HG03135 (cell line): ENCODE measurements around the gene GRB7.
"Not testable (repeated sequence)": the region's sequence is repeated elsewhere in the genome, so short reads cannot be mapped to it uniquely, and the experiment has no call there.

Source experiments
- ATAC-seq: cut with Tn5 transposase; IDR thresholded peaks from one replicate; pipeline ENCODE4 v1.9.1; 2021; ENCODE audit warnings: mild to moderate bottlenecking, moderate library complexity; ENCODE audit not compliant: unreplicated experiment

Gene GRB7

GRCh38 chr17:39709319-39709997 is 28.3 kb upstream of the GRB7 start:
- ATAC-seq: no peak

- no peak for ATAC-seq
Observed at GRCh38 chr17:39709998-39710964, 27.5 kb upstream of the GRB7 start.

GRCh38 chr17:39711071-39711470 is 26.7 kb upstream of the GRB7 start:
- ATAC-seq: not testable (repeated sequence)

- ATAC-seq: no peak
Observed at GRCh38 chr17:39711851-39712250, 25.9 kb upstream of the GRB7 start.

GRCh38 chr17:39714234-39714633 is 23.5 kb upstream of the GRB7 start:
- ATAC-seq: no peak

- ATAC-seq: no peak
Observed at GRCh38 chr17:39715375-39716072, 22.2 kb upstream of the GRB7 start.

GRCh38 chr17:39716073-39716818 is 21.5 kb upstream of the GRB7 start:
- ATAC-seq: no peak

GRCh38 chr17:39716879-39717536 is 20.7 kb upstream of the GRB7 start:
- ATAC-seq: no peak

- no peak for ATAC-seq
Observed at GRCh38 chr17:39717660-39718059, 20.1 kb upstream of the GRB7 start.

- no peak for ATAC-seq
Observed at GRCh38 chr17:39719563-39720355, 18.0 kb upstream of the GRB7 start.

GRCh38 chr17:39722104-39722503 is 15.6 kb upstream of the GRB7 start:
- ATAC-seq: no peak

GRCh38 chr17:39722965-39723848 is 14.5 kb upstream of the GRB7 start:
- ATAC-seq: no peak

- ATAC-seq: no peak
Observed at GRCh38 chr17:39724731-39725130, 13.0 kb upstream of the GRB7 start.

GRCh38 chr17:39725923-39726322 is 11.8 kb upstream of the GRB7 start:
- not testable (repeated sequence) for ATAC-seq

GRCh38 chr17:39726617-39727016 is 11.1 kb upstream of the GRB7 start:
- ATAC-seq: no peak

GRCh38 chr17:39727556-39727955 is 10.2 kb upstream of the GRB7 start:
- no peak for ATAC-seq

- ATAC-seq: no peak
Observed at GRCh38 chr17:39729280-39729851, 8.4 kb upstream of the GRB7 start.
